ENCODE results near the gene MAPK1.
"Not testable (repeated sequence)": the region's sequence is repeated elsewhere in the genome, so short reads cannot be mapped to it uniquely, and the experiment has no call there.

Gene MAPK1
- total RNA-seq: 128 to 163 reads per million in 2 donors

GRCh38 chr22:21867528-21868266, at the start of gene MAPK1:
Gene MAPK1 (minus strand): TSS chr22:21867645. CDS start chr22:21867440, 205 bp downstream.
- DNase-seq: peak; percentile 89 to 95 (median 91)

- DNase-seq: no peak
Observed at GRCh38 chr22:21916309-21916918, 49.0 kb upstream of the MAPK1 start.

DNA sequence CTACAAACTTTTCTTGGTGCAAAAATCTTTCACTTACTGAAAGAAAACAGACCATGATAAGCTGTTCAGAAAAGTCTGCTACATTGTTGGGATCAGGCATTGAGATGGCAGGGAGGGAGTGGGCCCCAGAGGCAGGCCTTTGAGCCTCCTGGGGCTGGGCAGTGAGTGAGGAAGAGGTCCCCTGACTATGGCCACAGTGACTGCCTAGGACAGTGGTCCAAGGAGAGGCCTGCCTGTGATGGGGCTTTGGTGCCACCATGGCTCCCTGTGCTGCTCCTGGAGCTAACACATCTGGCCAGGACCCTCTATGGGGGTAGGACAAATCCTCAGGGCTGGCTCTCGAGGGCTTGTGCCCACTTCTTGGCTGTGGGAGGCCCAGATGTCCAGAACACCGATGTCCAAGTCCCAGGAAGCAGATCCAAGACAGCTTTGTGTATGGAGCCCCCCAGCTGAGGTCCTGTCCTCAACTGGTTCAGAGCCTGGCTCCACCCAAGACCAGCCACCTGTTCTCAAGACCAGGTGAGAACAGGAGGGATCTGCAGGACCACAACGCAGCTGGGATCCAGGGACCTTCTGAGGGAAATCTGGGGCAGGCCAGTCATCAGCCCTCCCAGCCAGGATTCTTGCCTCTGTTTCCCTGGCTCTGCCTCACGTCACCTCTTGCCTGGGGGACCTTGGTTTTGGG, 48.3 kb upstream of the MAPK1 start:
- no peak for DNase-seq

DNA sequence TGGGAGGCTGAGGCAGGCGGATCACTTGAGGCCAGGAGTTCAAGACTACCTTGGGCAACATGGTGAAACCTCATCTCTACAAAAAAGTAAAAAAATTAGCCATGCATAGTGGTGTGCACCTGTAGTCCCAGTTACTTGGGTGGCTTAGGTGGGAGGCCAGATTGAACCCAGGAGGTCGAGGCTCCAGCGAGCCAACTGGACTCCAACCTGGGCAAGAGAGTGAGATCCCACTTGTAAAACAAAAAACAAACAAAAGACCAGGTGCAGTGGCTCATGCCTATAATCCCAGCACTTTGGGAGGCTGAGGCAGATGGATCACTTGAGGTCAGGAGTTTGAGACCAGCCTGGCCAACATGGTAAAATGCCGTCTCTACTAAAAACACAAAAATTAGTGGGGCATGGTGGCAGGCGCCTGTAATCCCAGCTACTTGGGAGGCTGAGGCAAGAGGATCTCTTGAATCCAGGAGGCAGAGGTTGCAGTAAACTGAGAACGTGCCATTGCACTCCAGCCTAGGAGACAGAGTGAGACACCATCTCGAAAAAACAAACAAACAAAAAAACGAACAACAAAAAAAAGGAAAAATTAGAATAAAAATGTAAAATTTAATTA, 46.7 kb upstream of the MAPK1 start:
- DNase-seq: not testable (repeated sequence)

DNA sequence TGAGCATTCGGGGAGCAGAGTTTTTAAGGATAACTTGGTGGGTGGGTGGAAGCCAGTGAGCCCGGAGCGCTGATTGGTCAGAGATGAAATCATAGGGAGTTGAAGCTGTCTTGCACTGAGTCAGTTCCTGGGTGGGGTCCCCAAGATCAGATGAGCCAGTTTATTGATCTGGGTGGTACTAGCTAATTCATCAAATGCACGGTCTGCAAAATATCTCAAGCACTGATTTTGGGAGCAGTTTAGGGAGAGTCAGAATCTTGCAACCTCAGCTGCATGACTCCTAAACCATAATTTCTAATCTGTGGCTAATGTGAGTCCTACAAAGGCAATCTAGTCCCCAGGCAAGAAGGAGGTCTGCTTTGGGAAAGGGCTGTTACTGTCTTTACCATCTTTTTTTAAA, 42.9 kb upstream of the MAPK1 start:
- not testable (repeated sequence) for DNase-seq

DNA sequence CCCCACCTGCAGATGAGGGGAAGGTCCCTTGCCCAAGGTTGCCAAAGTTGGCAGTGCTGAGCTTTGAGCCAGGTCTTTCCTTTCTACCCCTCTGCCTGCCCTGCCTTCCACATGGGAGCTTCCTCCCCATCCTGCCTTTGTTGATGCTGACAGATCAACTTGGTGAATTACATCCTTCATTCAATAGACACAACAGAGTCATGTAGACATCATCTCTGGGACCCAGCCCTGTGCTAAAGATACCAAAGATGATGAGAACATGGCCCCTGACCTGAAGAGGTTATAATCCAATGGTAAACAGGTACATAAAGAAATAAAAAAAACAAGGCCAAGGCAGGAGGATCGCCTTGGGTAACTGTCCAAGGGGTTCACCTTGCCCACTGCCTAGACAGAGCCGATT, 42.4 kb upstream of the MAPK1 start:
- DNase-seq: no peak

- no peak for DNase-seq
Observed at GRCh38 chr22:21907638-21908522, 40.4 kb upstream of the MAPK1 start.

- DNase-seq: not testable (repeated sequence)
Observed at GRCh38 chr22:21905234-21905633, 37.8 kb upstream of the MAPK1 start.

DNA sequence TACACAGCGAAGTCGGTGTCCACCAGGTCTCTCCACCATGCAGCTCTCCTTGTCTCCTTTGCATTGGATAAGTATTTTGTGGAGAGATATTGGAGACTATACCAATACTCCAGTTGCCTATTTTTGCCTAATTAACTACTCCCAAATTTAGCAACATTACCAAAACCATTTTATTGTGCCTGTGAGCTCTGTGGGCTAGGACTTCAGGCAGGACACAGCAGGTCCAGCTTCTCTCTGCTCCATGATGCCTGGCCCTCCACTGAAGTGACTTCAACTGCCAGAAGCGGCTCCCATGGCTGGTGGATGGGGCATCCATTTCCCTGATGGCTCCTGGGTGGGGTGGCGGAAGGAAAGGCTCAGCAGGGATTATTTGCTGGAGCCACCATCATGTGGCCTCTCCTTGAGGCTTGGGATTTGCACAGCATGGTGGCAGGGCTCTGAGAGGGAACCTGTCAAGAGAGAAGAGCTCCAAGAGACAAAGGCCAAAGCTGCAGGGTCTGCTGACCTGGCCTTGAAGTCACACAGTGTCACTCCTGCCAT, 36.9 kb upstream of the MAPK1 start:
- DNase-seq: no peak

DNA sequence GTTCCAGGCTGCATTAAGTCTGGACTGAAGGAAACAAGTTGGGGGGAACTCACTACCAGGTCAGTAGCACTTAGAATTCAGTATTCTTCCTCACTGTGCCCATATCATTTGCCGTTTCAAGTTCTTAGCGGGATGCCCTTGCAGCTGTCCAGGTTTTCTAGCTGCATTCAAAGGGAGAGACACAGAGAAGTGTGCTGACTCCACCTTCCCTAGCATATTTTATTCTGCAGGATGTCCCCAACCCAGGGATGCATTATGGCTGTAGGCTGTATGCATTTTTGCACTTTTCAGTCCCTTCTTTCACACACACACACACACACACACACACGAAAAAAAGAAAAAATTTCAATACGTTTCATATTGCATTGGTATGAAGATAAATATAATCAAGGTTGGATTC, 35.8 kb upstream of the MAPK1 start:
- DNase-seq: no peak

DNA sequence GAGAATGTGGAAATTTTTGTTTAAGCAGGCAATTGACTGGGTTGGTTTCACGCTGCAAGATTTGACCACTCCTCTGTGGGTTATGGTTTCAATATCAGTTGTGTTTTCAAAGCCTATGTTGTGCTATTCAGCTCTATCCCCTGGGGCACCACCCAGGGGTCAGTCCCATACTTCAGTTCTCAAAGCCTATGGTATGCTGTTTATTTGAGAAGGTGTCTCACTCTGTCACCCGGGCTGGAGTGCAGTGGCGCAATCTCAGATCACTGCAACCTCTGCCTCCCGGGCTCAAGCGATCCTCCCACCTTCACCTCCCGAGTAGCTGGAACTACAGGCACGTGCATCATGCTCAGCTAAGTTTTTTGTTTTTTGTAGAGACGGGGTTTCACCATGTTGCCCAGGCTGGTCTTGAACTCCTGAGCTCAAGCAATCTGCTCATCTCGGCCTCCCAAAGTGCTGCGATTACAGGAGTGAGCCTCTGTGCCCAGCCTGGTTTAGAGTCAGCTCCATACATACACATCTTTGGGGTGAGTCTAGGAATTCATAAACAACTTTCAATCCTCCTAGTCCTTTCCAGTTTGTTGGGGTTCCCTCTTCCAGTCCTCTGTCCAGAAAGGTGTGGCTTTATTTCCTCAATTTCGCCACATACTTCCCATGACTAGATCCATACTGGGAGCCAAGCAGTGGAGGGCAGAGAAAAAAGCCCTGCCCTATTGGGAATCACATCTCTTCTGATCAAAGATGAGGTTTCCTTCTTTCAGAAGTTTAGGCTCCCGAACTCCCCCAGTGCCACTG, 35.0 kb upstream of the MAPK1 start:
- no peak for DNase-seq

DNA sequence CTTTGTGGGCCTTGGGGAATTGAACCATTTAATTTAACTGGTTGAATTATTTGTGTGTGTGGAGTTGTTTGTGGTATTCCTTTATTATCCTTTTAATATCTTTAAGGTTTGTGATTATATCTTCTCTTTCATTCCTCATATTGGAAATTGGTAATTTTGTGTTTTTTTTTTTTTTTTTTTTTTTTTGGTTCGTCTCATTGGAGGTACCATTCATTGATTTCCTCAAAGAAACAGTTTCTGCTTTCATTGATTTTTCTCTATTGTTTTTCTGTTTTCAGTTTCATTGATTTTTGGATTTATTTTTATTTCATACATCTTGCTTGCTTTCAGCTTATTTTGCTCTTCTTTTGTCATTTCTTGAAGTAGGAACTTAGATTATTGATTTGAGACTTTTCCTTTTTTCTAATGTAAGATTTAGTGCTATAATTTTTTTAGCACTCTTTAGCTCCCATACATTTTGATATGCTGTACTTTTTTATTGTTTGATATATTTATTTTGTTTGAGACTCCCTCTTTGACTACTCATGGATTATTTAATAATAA, 31.0 kb upstream of the MAPK1 start:
- no peak for DNase-seq

DNA sequence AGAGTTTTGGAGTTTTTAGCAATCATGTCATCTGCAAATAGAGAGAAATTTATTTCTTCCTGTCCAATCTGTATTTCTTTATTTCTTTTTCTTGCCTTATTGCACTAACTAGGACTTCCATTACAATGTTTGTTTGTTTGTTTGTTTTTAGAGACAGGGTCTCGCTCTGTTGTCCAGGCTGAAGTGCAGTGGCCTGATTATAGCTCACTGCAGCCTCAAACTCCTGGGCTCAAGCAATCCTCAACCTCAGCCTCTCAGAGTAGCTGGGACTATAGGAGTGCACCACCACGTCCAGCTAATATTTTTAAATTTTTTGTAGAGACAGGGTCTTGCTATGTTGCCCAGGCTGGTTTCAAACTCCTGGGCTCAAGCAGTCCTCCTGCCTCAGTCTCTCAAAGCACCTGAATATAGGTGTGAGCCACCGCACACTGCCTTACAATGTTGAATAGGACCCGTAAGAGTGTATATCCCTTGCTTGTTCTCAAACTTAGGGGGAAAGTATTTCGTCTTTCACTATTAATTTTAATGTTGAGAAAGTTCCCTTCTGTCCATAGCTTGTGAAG, 29.6 kb upstream of the MAPK1 start:
- DNase-seq: no peak

- DNase-seq: not testable (repeated sequence)
Observed at GRCh38 chr22:21896275-21896674, 28.8 kb upstream of the MAPK1 start.

DNA sequence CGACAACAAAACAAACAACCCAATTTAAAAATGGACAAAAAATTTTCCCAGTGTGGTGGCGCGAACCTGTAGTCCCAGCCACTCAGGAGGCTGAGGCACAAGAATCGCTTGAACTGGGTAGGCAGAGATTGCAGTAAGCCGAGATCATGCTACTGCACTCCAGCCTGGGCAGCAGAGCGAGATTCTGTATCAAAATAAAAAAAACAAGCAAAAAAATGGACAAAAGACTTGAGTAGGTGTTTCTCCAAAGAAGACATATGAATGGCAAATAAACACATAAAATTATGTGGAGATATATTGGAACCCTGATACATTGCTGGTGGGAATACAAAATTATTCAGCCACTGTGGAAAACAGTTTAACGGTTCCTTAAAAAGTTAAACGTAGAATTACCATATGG, 27.4 kb upstream of the MAPK1 start:
- DNase-seq: no peak

DNA sequence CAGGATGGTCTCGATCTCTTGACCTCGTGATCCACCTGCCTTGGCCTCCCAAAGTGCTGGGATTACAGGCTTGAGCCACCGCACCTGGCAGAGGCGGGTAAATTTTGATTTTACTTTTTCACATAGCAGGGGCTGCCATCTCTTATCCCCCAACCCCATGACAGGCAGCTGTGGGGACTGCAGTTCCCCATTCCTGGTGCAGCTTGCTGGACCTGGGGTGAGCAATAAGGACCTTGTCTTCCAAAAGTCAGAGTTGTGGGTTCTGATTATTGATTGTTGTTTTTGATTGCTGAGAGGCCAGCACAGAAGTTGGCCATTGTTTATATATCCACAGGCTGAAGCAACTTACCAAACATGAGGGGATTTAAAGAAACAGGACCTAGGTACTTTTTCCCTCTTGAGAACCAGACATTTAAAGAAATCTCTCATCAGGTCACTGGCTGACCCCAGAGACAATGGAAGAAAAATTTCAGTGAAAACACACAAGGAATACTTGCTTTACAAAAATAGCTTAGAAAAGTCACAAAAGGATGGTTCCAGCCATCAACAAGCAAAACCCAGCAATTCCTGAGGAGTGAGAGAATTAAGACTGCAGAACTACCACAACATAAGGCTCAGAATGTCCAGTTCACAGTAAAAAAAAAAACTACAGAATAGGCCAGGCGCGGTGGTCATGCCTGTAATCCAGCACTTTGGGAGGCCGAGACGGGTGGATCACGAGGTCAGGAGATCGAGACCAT, 22.0 kb upstream of the MAPK1 start:
- no peak for DNase-seq

DNA sequence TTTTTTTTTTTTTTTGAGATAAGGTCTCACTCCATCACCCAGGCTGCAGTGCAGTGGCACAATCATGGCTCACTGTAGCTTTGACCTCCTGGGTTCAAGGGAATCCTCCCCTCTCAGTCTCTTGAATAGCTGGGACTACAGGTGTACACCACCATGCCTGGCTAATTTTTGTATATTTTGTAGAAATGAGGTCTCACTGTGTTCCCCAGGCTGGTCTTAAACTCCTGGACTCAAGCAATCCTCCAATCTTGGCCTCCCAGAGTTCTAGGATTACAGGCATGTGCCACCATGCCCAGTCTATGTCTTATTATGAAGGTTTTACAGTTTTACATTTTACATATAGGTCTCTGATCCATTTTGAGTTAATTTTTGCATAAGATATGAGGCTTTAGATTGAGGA, 20.4 kb upstream of the MAPK1 start:
- no peak for DNase-seq

DNA sequence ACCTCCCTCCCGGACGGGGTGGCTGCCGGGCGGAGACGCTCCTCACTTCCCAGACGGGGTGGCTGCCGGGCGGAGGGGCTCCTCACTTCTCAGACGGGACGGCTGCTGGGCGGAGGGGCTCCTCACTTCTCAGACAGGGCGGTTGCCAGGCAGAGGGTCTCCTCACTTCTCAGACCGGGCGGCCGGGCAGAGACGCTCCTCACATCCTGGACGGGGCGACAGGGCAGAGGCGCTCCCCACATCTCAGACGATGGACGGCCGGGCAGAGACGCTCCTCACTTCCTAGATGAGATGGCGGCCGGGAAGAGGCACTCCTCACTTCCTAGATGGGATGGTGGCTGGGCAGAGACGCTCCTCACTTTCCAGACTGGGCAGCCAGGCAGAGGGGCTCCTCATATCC, 16.5 kb upstream of the MAPK1 start:
- DNase-seq: not testable (repeated sequence)

- DNase-seq: not testable (repeated sequence)
Observed at GRCh38 chr22:21882754-21883333, 15.4 kb upstream of the MAPK1 start.

Data from T-helper 2 cell (primary cell).